ENCODE results near the gene TRAPPC2L. TPM values are rescaled to one million over a fixed set of nuclear protein-coding genes. Genes with fewer than 3 reads are reported as not detected.
A peak's percentile ranks its signal among the peaks of the same experiment; 100 is the strongest.

Gene TRAPPC2L, protein sequence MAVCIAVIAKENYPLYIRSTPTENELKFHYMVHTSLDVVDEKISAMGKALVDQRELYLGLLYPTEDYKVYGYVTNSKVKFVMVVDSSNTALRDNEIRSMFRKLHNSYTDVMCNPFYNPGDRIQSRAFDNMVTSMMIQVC
- total RNA-seq = 10 to 100 TPM; 28.9 to 44.1 (median 38.6) TPM
- polyA plus RNA-seq = 10 to 100 TPM; 55.0 to 87.5 (median 74.2) TPM
- long read RNA-seq, donor 1, transcript TRAPPC2L-201 (5 exons, 2,215 nt) = major isoform, 13 of 36 reads
- long read RNA-seq, donor 1, partial matches to known transcripts = 0 of 36 reads
- long read RNA-seq, donor 1, other reads (novel, unspliced or antisense) = 18 of 36 reads
- long read RNA-seq, donor 2, transcript TRAPPC2L-201 (5 exons, 2,215 nt) = major isoform, 11 of 31 reads
- long read RNA-seq, donor 2, partial matches to known transcripts = 0 of 31 reads
- long read RNA-seq, donor 2, other reads (novel, unspliced or antisense) = 19 of 31 reads

DNA sequence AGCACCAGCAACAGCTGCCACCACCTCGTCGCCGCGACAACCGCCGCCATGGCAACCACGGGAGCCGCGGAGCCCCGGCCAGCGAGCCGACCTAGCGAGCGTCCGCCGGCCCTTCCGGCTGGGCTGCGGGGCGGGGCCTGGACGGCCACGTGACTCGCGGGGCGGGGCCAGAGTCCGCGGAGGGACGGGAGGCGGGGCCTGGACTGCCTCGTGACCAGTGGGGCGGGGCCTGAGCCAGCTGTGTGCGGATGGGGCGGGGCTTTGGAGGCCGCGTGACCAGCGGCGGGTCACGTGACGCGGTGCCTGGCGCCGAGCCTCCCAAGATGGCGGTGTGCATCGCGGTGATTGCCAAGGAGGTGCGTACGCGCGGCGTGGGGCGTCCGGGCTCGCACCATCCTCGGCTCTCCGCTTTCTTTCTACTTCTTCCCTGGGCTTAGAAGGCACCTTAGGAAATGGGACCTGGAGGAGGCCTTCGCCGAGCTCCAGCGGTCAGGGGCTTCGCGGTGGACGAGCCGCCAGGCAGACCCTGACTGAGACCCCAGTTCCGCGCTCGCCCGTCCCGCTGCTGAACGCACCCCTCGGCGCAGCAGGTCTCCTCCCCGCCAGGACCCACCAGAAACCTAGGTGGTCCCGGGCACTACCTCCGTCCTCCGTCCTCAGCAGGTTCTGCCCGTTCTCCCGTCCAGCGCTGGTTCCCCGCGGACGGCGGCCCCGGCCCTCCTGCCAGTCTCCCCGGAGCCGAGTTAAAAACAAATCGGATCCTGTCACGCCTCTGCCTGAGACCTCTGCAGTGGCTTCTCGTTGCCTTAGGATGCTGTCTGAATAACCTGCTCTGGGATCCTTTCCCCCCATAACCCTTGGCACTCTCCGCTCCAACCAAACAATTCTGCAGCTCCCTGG is at the start of gene TRAPPC2L, which contains the start of gene GALNS:
TSS of gene TRAPPC2L (plus strand) at position 300 of the 900 bp plus-strand sequence. CDS start at position 324, 24 bp downstream.
TSS of gene GALNS (minus strand) at position 120 of the 900 bp plus-strand sequence. CDS start at position 50, 70 bp downstream.
- Histone ChIP-seq H3K36me3 (peaks cover 0 to 49% (median 31%) of the 10 kb centered on the region in 6 donors), H3K4me3 (peak within 1 kb of the TSS; percentile 90 to 100 (median 97)), H3K9me3 (no peaks in the 10 kb centered on the region), H3K27ac (peak within 1 kb of the TSS; percentile 69 to 94 (median 88)), H3K4me1 (peaks cover 32 to 80% (median 67%) of the 10 kb centered on the region in 6 donors), H3K27me3 (replicated peaks in 1 of 7) (no peaks in the 10 kb centered on the region)
- TF ChIP-seq, protein P1, sequence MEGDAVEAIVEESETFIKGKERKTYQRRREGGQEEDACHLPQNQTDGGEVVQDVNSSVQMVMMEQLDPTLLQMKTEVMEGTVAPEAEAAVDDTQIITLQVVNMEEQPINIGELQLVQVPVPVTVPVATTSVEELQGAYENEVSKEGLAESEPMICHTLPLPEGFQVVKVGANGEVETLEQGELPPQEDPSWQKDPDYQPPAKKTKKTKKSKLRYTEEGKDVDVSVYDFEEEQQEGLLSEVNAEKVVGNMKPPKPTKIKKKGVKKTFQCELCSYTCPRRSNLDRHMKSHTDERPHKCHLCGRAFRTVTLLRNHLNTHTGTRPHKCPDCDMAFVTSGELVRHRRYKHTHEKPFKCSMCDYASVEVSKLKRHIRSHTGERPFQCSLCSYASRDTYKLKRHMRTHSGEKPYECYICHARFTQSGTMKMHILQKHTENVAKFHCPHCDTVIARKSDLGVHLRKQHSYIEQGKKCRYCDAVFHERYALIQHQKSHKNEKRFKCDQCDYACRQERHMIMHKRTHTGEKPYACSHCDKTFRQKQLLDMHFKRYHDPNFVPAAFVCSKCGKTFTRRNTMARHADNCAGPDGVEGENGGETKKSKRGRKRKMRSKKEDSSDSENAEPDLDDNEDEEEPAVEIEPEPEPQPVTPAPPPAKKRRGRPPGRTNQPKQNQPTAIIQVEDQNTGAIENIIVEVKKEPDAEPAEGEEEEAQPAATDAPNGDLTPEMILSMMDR (IDR thresholded peaks at IDR 0.05 in 8 of 11, conservative IDR thresholded peaks at IDR 0.05 in 3 of 11) = peak in 1 of 11 experiments; percentile 21
- TF ChIP-seq POLR2AphosphoS5 (IDR thresholded peaks at IDR 0.05) = peak; percentile 98
- TF ChIP-seq POLR2A (IDR thresholded peaks at IDR 0.05) = peak in 1 of 3 donors; percentile 68
- peak; percentile 99 for DNase-seq
- intact Hi-C loops (cut with DNase I; ENCODE audit: low total_unique reads) = loop anchor here (5.0 kb wide), 1 partner anchor 45 kb away; the partner anchor contains the start of gene APRT
- 0 to 1% (median 1%) methylated on average over 13 to 87 of the region's 87 CpGs for WGBS, 5 donors

DNA sequence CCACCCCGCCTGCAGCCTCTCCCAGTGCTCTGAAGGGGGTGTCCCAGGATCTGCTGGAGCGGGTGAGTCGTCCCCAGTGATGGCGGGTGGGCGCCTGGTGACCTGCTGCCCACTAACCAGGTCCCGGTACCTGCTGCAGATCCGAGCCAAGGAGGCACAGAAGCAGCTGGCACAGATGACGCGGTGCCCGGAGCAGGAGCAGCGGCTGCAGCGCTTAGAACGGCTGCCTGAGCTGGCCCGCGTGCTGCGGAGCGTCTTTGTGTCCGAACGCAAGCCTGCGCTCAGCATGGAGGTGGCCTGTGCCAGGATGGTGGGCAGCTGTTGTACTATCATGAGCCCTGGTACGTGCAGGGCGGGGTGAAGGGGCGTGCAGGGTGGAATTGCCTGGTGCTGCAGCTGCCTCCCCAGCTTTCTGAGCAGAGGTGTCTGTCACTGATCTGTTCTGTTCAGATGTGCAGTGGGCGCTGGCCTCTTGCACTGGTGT is 49.7 kb upstream of the TRAPPC2L start:
- no peak for DNase-seq
- no peaks in the 10 kb centered on the region for H3K9me3 ChIP-seq
- peaks cover 0 to 10% (median 0%) of the 10 kb centered on the region in 7 donors for H3K27me3 ChIP-seq (replicated peaks in 1 of 7)
- peak in 2 of 3 donors; percentile 32 to 62 for TF ChIP-seq POLR2AphosphoS5 (IDR thresholded peaks at IDR 0.05)
- TF ChIP-seq, protein P1 (IDR thresholded peaks at IDR 0.05 in 8 of 11, conservative IDR thresholded peaks at IDR 0.05 in 3 of 11) = no peak
- peaks cover 0 to 49% (median 24%) of the 10 kb centered on the region in 6 donors for H3K36me3 ChIP-seq
- H3K4me1 ChIP-seq = peaks cover 18 to 70% (median 49%) of the 10 kb centered on the region in 6 donors
- 93 to 95% (median 95%) methylated on average over 18 to 24 of the region's 24 CpGs for WGBS, 5 donors
- intact Hi-C loops (cut with DNase I; ENCODE audit: low total_unique reads) = no loop called here
- H3K27ac ChIP-seq = no peak overlapping the region
- H3K4me3 ChIP-seq = no peak overlapping the region

DNA sequence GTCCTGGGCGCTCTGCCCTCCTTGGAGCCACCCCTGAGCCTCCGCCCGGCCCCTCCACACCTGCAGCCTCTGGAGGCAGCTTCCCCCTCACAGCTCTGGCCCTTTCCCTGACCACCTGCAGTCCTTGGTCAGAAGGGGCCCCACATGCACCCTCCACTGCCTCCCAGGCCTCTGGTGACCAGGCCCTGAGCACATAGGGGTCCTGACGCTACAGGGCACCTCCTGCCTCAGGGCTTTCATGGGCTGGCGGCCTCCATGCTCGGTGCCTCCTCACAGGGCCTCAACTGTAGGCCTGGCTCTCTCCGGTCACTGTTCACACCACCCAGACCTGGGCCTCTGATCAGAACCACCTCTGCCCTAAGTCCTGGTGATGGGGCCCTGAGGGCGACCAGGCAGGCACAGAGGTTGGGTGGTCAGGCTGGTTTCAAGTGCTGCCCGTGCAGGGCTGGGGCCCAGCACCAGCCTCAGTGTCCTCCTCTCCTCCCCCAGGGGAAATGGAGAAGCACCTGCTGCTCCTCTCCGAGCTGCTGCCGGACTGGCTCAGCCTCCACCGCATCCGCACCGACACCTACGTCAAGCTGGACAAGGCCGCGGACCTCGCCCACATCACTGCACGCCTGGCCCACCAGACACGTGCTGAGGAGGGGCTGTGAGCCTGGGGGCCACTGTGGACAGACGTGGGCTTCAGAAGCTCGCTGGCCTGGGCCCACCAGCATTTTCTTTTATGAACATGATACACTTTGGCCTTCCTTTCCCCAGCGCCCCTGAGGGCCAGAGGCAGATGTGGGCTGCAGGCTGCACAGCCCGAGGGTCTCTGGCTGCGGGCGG is 49.1 kb upstream of the TRAPPC2L start:
- peaks cover 0 to 10% (median 0%) of the 10 kb centered on the region in 7 donors for H3K27me3 ChIP-seq (replicated peaks in 1 of 7)
- no peak for DNase-seq
- no peak overlapping the region for H3K4me3 ChIP-seq
- TF ChIP-seq POLR2AphosphoS5 (IDR thresholded peaks at IDR 0.05) = peak in 2 of 3 donors; percentile 8 to 63
- TF ChIP-seq, protein P1 (IDR thresholded peaks at IDR 0.05 in 8 of 11, conservative IDR thresholded peaks at IDR 0.05 in 3 of 11) = no peak
- H3K36me3 ChIP-seq = peaks cover 0 to 49% (median 24%) of the 10 kb centered on the region in 6 donors
- H3K9me3 ChIP-seq = no peaks in the 10 kb centered on the region
- 89 to 93% (median 90%) methylated on average over 20 to 26 of the region's 26 CpGs for WGBS, 5 donors
- no peak overlapping the region for H3K27ac ChIP-seq
- peaks cover 22 to 70% (median 49%) of the 10 kb centered on the region in 6 donors for H3K4me1 ChIP-seq
- intact Hi-C loops (cut with DNase I; ENCODE audit: low total_unique reads) = no loop called here
